GM12873 (cell line): ENCODE results near the gene DSCAM.

ENCODE experiments used
- CTCF ChIP-seq: IDR thresholded peaks from 2 replicates; pipeline ENCODE4 v1.5.1; 2012; ENCODE audit warnings: low read depth, mild to moderate bottlenecking, moderate library complexity, low read length, control low read depth; ENCODE audit not compliant: insufficient read depth; ENCODE audit errors: missing control alignments

Gene DSCAM

GRCh38 chr21:40425981-40426380 lies 421.0 kb downstream of the DSCAM start:
- no peak for TF ChIP-seq CTCF

DNA sequence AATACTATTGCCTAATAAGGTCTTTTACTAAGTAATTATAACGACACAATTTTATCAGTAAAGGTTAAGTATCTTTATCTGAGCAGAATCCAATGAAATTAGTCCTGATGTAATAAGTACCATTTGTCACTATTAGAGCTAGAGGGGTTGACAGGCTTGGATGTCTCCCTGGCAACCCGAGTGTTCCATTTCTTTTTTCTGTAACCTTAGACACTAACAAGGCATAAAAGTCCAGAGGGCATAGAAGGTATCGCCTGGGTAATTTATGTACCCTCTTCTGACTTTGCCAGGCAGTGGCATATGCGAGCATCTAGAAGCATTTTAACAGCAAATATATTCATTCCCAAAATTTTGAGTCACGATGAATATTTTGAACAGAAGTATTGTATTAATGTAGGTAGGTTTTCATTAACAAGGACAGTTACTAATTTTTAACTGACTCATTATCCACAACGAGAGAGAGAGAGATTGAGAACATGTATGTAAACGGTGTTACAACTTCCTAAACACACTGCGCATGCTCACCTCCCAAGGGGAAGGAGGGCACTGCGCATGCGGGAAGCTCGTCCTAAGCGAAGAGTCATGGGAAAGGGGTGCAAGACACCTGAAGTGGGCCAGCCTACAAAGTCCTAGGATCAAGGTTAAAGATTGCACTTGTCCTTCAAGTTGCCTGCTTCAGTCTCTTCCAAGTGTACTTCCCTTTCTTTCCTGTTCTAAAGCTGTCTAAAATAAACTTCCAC lies 423.9 kb downstream of the DSCAM start:
- no peak for TF ChIP-seq CTCF

DNA sequence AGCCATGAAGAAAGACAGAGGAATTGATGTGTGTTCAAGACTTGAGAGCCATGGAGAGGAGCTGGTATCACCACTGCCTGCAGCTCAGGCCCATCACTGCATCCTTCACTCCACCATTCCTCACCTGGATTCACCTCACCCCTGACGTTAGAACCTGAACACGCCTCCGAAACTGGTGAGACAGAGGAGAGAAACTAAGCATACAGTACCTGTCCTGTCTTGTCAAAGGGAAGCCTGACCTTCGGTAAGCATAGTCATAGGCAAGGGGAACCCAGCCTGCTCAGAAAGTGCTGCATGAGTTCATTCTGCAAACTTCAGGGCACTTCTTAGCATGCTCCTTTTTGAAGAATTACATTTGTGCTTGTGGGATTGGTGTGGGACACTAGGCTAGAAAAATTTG lies 425.8 kb downstream of the DSCAM start:
- TF ChIP-seq CTCF: no peak

- TF ChIP-seq CTCF: no peak
These were observed 430.4 kb downstream of the DSCAM start for GRCh38 chr21:40416572-40416971.

DNA sequence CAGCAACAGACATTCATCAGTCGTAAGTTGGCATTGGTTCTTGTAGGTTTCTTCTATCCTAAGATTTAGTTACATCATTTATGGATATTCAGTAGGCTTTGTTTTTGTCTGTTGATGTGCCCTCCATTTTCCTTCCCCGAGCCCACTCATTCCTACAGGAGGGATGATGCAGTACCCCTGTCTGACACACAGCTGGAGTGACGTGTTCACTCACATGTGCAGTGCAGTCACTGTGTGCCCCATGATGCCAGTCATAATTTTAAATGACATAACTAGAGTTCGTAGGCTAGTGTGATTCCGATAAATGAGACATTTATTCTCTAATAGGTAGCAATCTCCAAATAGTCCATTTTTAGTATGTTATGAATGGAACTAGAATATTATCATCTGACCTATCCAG lies 438.4 kb downstream of the DSCAM start:
- TF ChIP-seq CTCF: no peak

GRCh38 chr21:40404396-40404800 lies 442.6 kb downstream of the DSCAM start:
- TF ChIP-seq CTCF: no peak

GRCh38 chr21:40402884-40403582 lies 443.9 kb downstream of the DSCAM start:
- TF ChIP-seq CTCF: no peak
